ENCODE measurements around the gene COL19A1.

Gene COL19A1

DNA sequence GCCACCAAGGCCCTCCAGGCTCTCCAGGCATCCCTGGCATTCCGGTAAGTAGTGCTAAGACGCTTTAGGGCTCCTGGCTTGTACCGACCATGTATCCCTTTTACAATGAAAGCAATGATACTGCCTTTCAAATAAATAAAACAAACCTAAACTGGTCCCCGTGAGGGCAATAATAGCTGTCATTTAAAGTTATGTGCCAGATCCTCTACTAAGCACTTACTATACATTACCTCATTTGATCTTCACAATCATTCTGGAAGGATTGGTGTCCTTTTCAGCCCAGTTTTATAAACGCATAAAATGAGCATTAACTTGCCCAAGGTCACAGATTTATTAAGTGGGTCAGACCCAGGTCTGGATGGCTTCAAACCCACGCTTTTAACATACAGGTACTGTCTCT, 321.8 kb downstream of the COL19A1 start:
- TF ChIP-seq, protein P1, sequence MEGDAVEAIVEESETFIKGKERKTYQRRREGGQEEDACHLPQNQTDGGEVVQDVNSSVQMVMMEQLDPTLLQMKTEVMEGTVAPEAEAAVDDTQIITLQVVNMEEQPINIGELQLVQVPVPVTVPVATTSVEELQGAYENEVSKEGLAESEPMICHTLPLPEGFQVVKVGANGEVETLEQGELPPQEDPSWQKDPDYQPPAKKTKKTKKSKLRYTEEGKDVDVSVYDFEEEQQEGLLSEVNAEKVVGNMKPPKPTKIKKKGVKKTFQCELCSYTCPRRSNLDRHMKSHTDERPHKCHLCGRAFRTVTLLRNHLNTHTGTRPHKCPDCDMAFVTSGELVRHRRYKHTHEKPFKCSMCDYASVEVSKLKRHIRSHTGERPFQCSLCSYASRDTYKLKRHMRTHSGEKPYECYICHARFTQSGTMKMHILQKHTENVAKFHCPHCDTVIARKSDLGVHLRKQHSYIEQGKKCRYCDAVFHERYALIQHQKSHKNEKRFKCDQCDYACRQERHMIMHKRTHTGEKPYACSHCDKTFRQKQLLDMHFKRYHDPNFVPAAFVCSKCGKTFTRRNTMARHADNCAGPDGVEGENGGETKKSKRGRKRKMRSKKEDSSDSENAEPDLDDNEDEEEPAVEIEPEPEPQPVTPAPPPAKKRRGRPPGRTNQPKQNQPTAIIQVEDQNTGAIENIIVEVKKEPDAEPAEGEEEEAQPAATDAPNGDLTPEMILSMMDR (IDR thresholded peaks at IDR 0.05; ENCODE audit: poor library complexity, severe bottlenecking) = no peak

DNA sequence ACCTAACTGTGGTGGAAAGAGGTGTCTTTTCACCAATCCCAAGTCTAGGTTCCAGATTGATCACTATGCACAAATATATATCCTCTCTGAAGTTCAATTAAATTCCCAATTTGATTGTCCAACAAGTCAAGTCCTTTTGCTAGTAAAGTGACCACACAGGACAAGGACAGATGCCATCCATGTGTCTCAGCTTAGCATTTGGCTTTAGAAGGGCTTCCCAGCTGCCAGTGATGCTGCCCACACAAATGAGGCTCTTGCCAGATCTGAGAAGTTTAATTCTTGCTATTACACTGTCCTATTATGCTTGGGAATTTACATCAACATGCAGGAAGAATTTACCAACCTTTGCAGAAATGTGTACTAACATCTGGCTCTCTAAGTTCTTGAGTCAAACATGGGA, 328.1 kb downstream of the COL19A1 start:
- TF ChIP-seq, protein P1 (IDR thresholded peaks at IDR 0.05; ENCODE audit: poor library complexity, severe bottlenecking) = no peak
- no peak for ATAC-seq (ENCODE audit: low read depth)
- Histone ChIP-seq H3K4me1 (ENCODE audit: insufficient read depth, poor library complexity, severe bottlenecking) (no peaks in the 10 kb centered on the region), H3K27ac (ENCODE audit: poor library complexity, severe bottlenecking) (no peak overlapping the region), H3K4me3 (ENCODE audit: severe bottlenecking) (no peak overlapping the region), H3K9me3 (ENCODE audit: severe bottlenecking) (no peaks in the 10 kb centered on the region), H3K27me3 (ENCODE audit: insufficient read depth, poor library complexity, severe bottlenecking) (peaks cover 5% of the 10 kb centered on the region), H3K36me3 (ENCODE audit: low read depth) (no peaks in the 10 kb centered on the region)
- DNase-seq (ENCODE audit: low spot score) = no peak

More for the DNA sequence above, 321.8 kb downstream of the COL19A1 start:
- Histone ChIP-seq H3K27ac (ENCODE audit: poor library complexity, severe bottlenecking) (no peak overlapping the region), H3K9me3 (ENCODE audit: severe bottlenecking) (no peaks in the 10 kb centered on the region), H3K4me1 (ENCODE audit: insufficient read depth, poor library complexity, severe bottlenecking) (no peaks in the 10 kb centered on the region), H3K27me3 (ENCODE audit: insufficient read depth, poor library complexity, severe bottlenecking) (peaks cover 4% of the 10 kb centered on the region), H3K4me3 (ENCODE audit: severe bottlenecking) (no peak overlapping the region), H3K36me3 (ENCODE audit: low read depth) (no peaks in the 10 kb centered on the region)
- no peak for ATAC-seq (ENCODE audit: low read depth)
- DNase-seq (ENCODE audit: low spot score) = no peak

DNA sequence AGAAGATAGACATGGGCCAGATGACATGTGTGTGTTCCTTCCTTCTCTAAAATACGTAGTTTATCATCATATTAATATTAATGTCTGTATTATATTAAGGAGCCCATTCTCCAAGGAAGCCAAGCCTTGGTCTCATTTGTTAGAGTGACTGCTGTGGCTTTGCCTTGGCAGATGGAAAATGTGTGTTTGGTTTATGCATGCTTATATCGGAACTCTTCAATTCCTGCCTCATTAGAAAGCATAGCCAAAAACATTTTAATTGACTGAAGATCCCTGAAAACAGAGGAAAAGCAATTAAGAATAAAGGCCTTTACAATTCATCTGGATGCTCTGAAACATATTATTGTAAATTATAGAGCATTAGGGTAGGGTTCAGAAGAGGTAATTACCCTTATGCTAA, 330.2 kb downstream of the COL19A1 start:
- H3K4me3 ChIP-seq (ENCODE audit: severe bottlenecking) = no peak overlapping the region
- no peaks in the 10 kb centered on the region for H3K36me3 ChIP-seq (ENCODE audit: low read depth)
- DNase-seq (ENCODE audit: low spot score) = no peak
- no peaks in the 10 kb centered on the region for H3K9me3 ChIP-seq (ENCODE audit: severe bottlenecking)
- TF ChIP-seq, protein P1 (IDR thresholded peaks at IDR 0.05; ENCODE audit: poor library complexity, severe bottlenecking) = no peak
- no peak for ATAC-seq (ENCODE audit: low read depth)
- peaks cover 6% of the 10 kb centered on the region for H3K27me3 ChIP-seq (ENCODE audit: insufficient read depth, poor library complexity, severe bottlenecking)
- H3K4me1 ChIP-seq (ENCODE audit: insufficient read depth, poor library complexity, severe bottlenecking) = no peaks in the 10 kb centered on the region
- no peak overlapping the region for H3K27ac ChIP-seq (ENCODE audit: poor library complexity, severe bottlenecking)

DNA sequence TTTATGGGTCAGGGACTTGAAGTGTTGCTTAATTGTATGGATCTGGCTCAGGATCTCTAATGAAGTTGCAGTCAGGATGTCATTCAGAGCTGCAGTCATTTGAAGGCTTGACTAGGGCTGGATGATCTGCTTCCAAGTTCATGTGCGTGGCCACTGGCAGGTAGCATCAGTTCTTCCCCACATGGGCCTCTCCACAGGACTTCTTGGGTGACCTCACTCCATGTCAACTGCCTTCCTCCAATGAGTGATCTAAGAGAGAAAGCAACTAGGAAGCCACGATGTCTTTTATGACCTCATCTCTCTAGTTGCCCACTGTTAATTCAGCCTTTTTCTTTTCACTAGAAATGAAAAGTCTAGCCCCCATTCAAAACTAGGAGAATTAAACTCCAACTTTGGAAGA, 332.4 kb downstream of the COL19A1 start:
- H3K27ac ChIP-seq (ENCODE audit: poor library complexity, severe bottlenecking) = no peak overlapping the region
- H3K27me3 ChIP-seq (ENCODE audit: insufficient read depth, poor library complexity, severe bottlenecking) = peaks cover 11% of the 10 kb centered on the region
- TF ChIP-seq, protein P1 (IDR thresholded peaks at IDR 0.05; ENCODE audit: poor library complexity, severe bottlenecking) = no peak
- no peaks in the 10 kb centered on the region for H3K4me1 ChIP-seq (ENCODE audit: insufficient read depth, poor library complexity, severe bottlenecking)
- no peaks in the 10 kb centered on the region for H3K9me3 ChIP-seq (ENCODE audit: severe bottlenecking)
- H3K36me3 ChIP-seq (ENCODE audit: low read depth) = no peaks in the 10 kb centered on the region
- no peak for ATAC-seq (ENCODE audit: low read depth)
- no peak for DNase-seq (ENCODE audit: low spot score)
- H3K4me3 ChIP-seq (ENCODE audit: severe bottlenecking) = no peak overlapping the region

DNA sequence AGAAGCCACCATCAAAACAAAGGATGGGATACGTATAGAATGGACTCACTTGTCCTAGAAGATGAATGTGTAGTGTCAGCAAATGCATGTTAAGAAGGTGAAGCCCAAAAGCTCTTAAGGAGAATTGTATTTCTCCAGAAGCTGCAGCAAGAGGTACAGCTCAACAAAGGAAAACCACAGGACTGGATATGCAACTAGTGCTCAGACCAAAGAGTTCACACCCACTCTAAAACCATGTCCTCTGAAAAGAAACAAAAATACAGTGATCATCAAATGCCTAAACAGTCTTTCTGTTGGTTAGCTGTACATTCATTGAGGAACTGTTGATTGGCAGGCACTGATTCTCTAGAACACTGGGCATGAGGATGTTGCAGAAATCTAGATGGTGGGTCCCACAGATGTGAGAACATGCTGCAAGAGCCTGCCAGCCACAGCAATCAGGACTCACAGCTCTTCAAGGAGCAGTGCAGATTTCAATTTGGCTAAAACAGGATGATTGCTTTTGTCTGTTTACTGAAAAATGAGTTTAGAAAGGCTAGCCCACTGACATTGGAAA, 342.0 kb downstream of the COL19A1 start:
- Histone ChIP-seq H3K27ac (ENCODE audit: poor library complexity, severe bottlenecking) (no peak overlapping the region), H3K4me1 (ENCODE audit: insufficient read depth, poor library complexity, severe bottlenecking) (no peaks in the 10 kb centered on the region), H3K9me3 (ENCODE audit: severe bottlenecking) (no peaks in the 10 kb centered on the region), H3K27me3 (ENCODE audit: insufficient read depth, poor library complexity, severe bottlenecking) (peaks cover 25% of the 10 kb centered on the region), H3K36me3 (ENCODE audit: low read depth) (no peaks in the 10 kb centered on the region), H3K4me3 (ENCODE audit: severe bottlenecking) (no peak overlapping the region)
- DNase-seq (ENCODE audit: low spot score) (no peak), ATAC-seq (ENCODE audit: low read depth) (no peak)
- TF ChIP-seq, protein P1 (IDR thresholded peaks at IDR 0.05; ENCODE audit: poor library complexity, severe bottlenecking) = no peak

Measured in RWPE2 (cell line).